Sigmoid colon (tissue), 4 donors: ENCODE measurements around the gene ST14.

ENCODE experiments used
- CTCF ChIP-seq, 4 experiments: fragments of 450-650 bp in 3 of 4; fragments of 200-600 bp in 1 of 4; IDR thresholded peaks; one replicate each; pipeline ENCODE4 v1.5.1; 2016 to 2019; ENCODE audit warnings: antibody characterized with exemption in 4 of 4, mild to moderate bottlenecking in 3 of 4, moderate library complexity in 2 of 4
- EP300 ChIP-seq, 4 donors: sonication (generic); formaldehyde crosslinking; IDR thresholded peaks; one replicate each; pipeline ENCODE4 v1.6.1; 2017; ENCODE audit warnings: antibody characterized with exemption in 4 of 4
- POLR2A ChIP-seq, 2 donors: fragments of 450-650 bp; IDR thresholded peaks; one replicate each; pipeline ENCODE4 v1.6.1; 2016; ENCODE audit warnings: antibody characterized with exemption in 2 of 2, mild to moderate bottlenecking in 2 of 2, moderate library complexity in 2 of 2
- POLR2AphosphoS5 ChIP-seq, 4 donors: sonication (generic); formaldehyde crosslinking; IDR thresholded peaks; one replicate each; pipeline ENCODE4 v1.6.1; 2017; ENCODE audit warnings: antibody characterized with exemption in 4 of 4

- TF ChIP-seq CTCF (IDR thresholded peaks at IDR 0.05) (no peak), POLR2A (IDR thresholded peaks at IDR 0.05) (no peak), POLR2AphosphoS5 (IDR thresholded peaks at IDR 0.05) (no peak), EP300 (IDR thresholded peaks at IDR 0.05) (no peak)
Measured at GRCh38 chr11:130188047-130188446, 28.5 kb downstream of the ST14 start.
